Umbilical cord (tissue), 2 donors: ENCODE results near the gene NEURL1. TPM values are rescaled to one million over a fixed set of nuclear protein-coding genes. Genes with fewer than 3 reads are reported as not detected.
A peak's percentile ranks its signal among the peaks of the same experiment; 100 is the strongest.

ENCODE experiments used
- DNase-seq: peaks from one replicate; pipeline ENCODE4 v3.0.0-alpha.2; 2015; ENCODE audit warnings: low spot score
- total RNA-seq: library from RNA; depleted of rRNA; stranded (reverse); fragments of >200 nt; gene quantifications from one replicate; pipeline ENCODE4 v1.2.3, GENCODE V29; 2014; ENCODE audit warnings: low replicate concordance; ENCODE audit not compliant: insufficient read depth

Gene NEURL1
- total RNA-seq, 1 donor from 2014 or later = 0.24 TPM

- DNase-seq = no peak
These were observed 52.3 kb downstream of the NEURL1 start for GRCh38 chr10:103545771-103546281.

GRCh38 chr10:103546401-103546800 lies 52.9 kb downstream of the NEURL1 start:
- DNase-seq = no peak

GRCh38 chr10:103547391-103547946 lies 54.0 kb downstream of the NEURL1 start:
- DNase-seq = peak; percentile 92

- DNase-seq = no peak
These were observed 54.5 kb downstream of the NEURL1 start for GRCh38 chr10:103548006-103548405.

GRCh38 chr10:103548581-103549348 lies 55.3 kb downstream of the NEURL1 start:
- DNase-seq = no peak

- DNase-seq = no peak
These were observed 55.8 kb downstream of the NEURL1 start for GRCh38 chr10:103549349-103549685.

GRCh38 chr10:103550229-103550628 lies 56.7 kb downstream of the NEURL1 start:
- no peak for DNase-seq

- peak; percentile 26 for DNase-seq
These were observed 58.4 kb downstream of the NEURL1 start for GRCh38 chr10:103551619-103552602.

GRCh38 chr10:103552856-103553742 lies 59.6 kb downstream of the NEURL1 start:
- no peak for DNase-seq

GRCh38 chr10:103553743-103554487 lies 60.4 kb downstream of the NEURL1 start:
- no peak for DNase-seq

GRCh38 chr10:103554488-103555324 lies 61.2 kb downstream of the NEURL1 start:
- DNase-seq = peak; percentile 89

GRCh38 chr10:103555325-103555649 lies 61.8 kb downstream of the NEURL1 start:
- no peak for DNase-seq

- DNase-seq = no peak
These were observed 62.2 kb downstream of the NEURL1 start for GRCh38 chr10:103555712-103556111.

- no peak for DNase-seq
These were observed 63.0 kb downstream of the NEURL1 start for GRCh38 chr10:103556383-103557007.

GRCh38 chr10:103557455-103557854 lies 64.0 kb downstream of the NEURL1 start:
- DNase-seq = no peak

- DNase-seq = no peak
These were observed 65.4 kb downstream of the NEURL1 start for GRCh38 chr10:103558911-103559310.

GRCh38 chr10:103559776-103560175 lies 66.3 kb downstream of the NEURL1 start:
- DNase-seq = no peak

- no peak for DNase-seq
These were observed 67.4 kb downstream of the NEURL1 start for GRCh38 chr10:103560886-103561285.

- DNase-seq = no peak
These were observed 68.9 kb downstream of the NEURL1 start for GRCh38 chr10:103562383-103562782.
